Activated T-helper 2 cell treated with anti-CD3 and anti-CD28 coated beads, Interferon-gamma antibody, Interleukin-2, Interleukin-4, amounts not matched to agents 10 μg/mL and 5 μg/mL and 100 μg/mL, durations not matched to agents 14 hours and 24 hours and 36 hours (primary cell): ENCODE data around the gene PITRM1. TPM values are rescaled to one million over a fixed set of nuclear protein-coding genes. Genes with fewer than 3 reads are reported as not detected.
"Not testable (repeated sequence)": the region's sequence is repeated elsewhere in the genome, so short reads cannot be mapped to it uniquely, and the experiment has no call there.

ENCODE experiments used
- DNase-seq: peaks from one replicate; pipeline ENCODE4 v3.0.0; 2021; ENCODE audit warnings: low spot score
- H3K27ac Mint-ChIP-seq: one replicate; pipeline ENCODE4 v1.8.0; 2021; ENCODE audit warnings: mixed read lengths
- H3K27me3 Mint-ChIP-seq: one replicate; pipeline ENCODE4 v1.8.0; 2021; ENCODE audit warnings: low read depth, mixed read lengths
- H3K36me3 Mint-ChIP-seq: one replicate; pipeline ENCODE4 v1.8.0; 2021; ENCODE audit warnings: low read depth, mixed read lengths
- H3K4me1 Mint-ChIP-seq: one replicate; pipeline ENCODE4 v1.8.0; 2021; ENCODE audit warnings: low read depth, mixed read lengths
- H3K4me3 Mint-ChIP-seq: one replicate; pipeline ENCODE4 v1.8.0; 2021; ENCODE audit warnings: low read depth, mild to moderate bottlenecking, moderate library complexity, mixed read lengths
- H3K9me3 Mint-ChIP-seq: one replicate; pipeline ENCODE4 v1.8.0; 2021; ENCODE audit warnings: mixed read lengths
- intact Hi-C: fragments of 100-400 bp; cut with micrococcal nuclease; formaldehyde crosslinking; loops from one replicate; pipeline ENCODE4 v1.15.1; 2023
- total RNA-seq: library from RNA; stranded (reverse); gene quantifications from 2 replicates; pipeline ENCODE4 v1.2.3, GENCODE V29; 2022

Gene PITRM1
- total RNA-seq, 1 donor from 2014 or later = 84.5 TPM

DNA sequence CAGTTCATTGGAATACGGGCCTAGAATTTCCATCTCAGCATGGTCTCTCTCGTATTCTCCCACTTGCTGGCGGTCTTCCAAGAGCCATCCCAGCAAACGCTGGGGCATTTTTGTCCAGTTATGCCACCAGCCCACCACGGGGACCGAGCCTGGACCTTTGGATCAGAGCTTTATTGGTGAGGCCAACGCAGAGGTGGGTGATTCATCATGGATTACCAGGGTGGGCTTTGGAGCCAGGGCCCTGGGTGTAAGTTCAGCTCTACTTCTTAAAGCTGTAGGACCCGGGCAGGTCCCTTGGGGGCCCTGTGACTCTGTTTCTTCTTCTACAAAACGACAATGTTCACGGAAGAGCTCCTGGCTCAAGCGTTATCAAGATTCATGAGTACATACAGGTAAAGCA is 22.7 kb upstream of the PITRM1 start:
- Mint-ChIP-seq H3K4me3 (no peak overlapping the region), H3K36me3 (no peaks in the 10 kb centered on the region), H3K27me3 (peaks cover 77% of the 10 kb centered on the region), H3K27ac (no peak overlapping the region), H3K9me3 (no peaks in the 10 kb centered on the region), H3K4me1 (peaks cover 18% of the 10 kb centered on the region)
- DNase-seq = no peak
- intact Hi-C loops = loop anchor here (5.0 kb wide), 3 partner anchors 272 to 1572 kb away; no protein-coding TSS in a partner anchor

DNA sequence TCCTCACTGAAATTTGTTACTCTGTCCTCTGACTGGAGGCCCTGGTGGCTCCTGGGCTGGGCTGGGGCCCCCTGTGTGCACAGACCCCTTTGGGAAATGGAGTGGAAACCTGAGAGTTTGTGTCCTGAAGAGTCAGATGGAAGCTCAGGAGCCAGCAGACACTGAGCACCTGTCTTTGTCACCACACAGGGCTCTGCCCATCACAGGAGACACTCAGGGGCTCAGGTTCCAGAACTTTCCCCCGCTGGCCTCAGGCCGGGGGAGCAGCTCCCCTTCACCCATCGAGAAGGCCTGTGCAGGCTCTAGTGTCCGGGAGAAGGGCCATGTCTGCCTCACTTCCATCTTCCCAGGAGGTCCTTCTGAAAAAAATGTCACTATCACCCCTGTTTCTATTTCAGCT is 22.3 kb upstream of the PITRM1 start:
- intact Hi-C loops = loop anchor here (5.0 kb wide), 3 partner anchors 272 to 1572 kb away; no protein-coding TSS in a partner anchor
- Mint-ChIP-seq H3K9me3 (no peaks in the 10 kb centered on the region), H3K4me1 (peaks cover 18% of the 10 kb centered on the region), H3K36me3 (no peaks in the 10 kb centered on the region), H3K4me3 (no peak overlapping the region), H3K27me3 (peaks cover 77% of the 10 kb centered on the region), H3K27ac (no peak overlapping the region)
- DNase-seq = no peak

- no peak overlapping the region for H3K27ac Mint-ChIP-seq
- intact Hi-C loops = no loop called here
- H3K4me1 Mint-ChIP-seq = peaks cover 18% of the 10 kb centered on the region
- DNase-seq = no peak
- no peaks in the 10 kb centered on the region for H3K9me3 Mint-ChIP-seq
- H3K36me3 Mint-ChIP-seq = no peaks in the 10 kb centered on the region
- H3K27me3 Mint-ChIP-seq = peaks cover 76% of the 10 kb centered on the region
- no peak overlapping the region for H3K4me3 Mint-ChIP-seq
Observed at GRCh38 chr10:3193751-3194150, 21.2 kb upstream of the PITRM1 start.

DNA sequence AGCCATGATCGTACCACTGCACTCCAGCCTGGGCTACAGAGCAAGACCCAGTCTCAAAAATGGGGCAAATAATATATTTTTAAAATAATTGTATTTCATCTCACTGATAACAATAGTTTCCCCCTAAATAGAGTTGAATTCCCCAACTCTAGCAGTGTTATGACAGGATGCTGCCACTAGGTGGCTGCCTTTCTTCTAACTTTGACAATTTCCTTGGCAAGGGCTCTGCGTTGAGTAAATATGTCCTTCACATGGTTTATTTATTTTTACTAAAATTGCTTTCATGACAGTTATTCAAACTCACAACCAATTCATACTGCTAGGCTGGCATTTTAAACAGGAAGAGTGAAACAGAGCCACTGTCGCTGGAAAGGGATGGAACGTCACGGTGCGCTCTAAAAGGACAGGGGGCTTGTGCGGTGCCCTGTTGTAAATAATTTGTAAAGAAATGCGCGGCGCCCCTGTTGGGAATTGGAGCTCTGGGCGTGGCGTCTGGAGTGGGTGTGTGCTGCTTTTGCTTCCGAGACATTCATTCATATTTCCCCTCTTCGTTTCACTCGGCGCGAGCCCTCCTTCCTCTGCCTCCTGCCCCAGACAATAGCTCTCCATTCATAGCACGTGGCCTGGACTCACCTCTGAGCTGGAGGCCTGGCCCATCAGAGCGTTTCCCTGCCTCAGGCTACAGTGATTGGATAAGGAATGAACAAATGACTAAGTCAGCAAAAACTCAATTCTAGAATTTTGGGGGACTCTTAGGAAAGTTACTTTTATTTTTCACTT is 20.5 kb upstream of the PITRM1 start:
- intact Hi-C loops = no loop called here
- no peak for DNase-seq
- H3K36me3 Mint-ChIP-seq = no peaks in the 10 kb centered on the region
- no peak overlapping the region for H3K4me3 Mint-ChIP-seq
- H3K9me3 Mint-ChIP-seq = no peaks in the 10 kb centered on the region
- peaks cover 76% of the 10 kb centered on the region for H3K27me3 Mint-ChIP-seq
- no peak overlapping the region for H3K27ac Mint-ChIP-seq
- H3K4me1 Mint-ChIP-seq = peaks cover 11% of the 10 kb centered on the region

GRCh38 chr10:3190817-3191216 is 18.2 kb upstream of the PITRM1 start:
- Mint-ChIP-seq H3K4me1 (peaks cover 9% of the 10 kb centered on the region), H3K27me3 (peaks cover 79% of the 10 kb centered on the region), H3K4me3 (no peak overlapping the region), H3K9me3 (no peaks in the 10 kb centered on the region), H3K36me3 (no peaks in the 10 kb centered on the region), H3K27ac (no peak overlapping the region)
- no peak for DNase-seq
- intact Hi-C loops = no loop called here

GRCh38 chr10:3187229-3187628 is 14.6 kb upstream of the PITRM1 start:
- DNase-seq, H3K4me3 Mint-ChIP-seq, intact Hi-C loops, H3K9me3 Mint-ChIP-seq, H3K27ac Mint-ChIP-seq, H3K36me3 Mint-ChIP-seq, H3K4me1 Mint-ChIP-seq: not testable (repeated sequence)
- peaks cover 71% of the 10 kb centered on the region for H3K27me3 Mint-ChIP-seq

- no peaks in the 10 kb centered on the region for H3K9me3 Mint-ChIP-seq
- intact Hi-C loops = no loop called here
- DNase-seq = peak; percentile 47
- no peak overlapping the region for H3K27ac Mint-ChIP-seq
- peaks cover 72% of the 10 kb centered on the region for H3K27me3 Mint-ChIP-seq
- peaks cover 9% of the 10 kb centered on the region for H3K4me1 Mint-ChIP-seq
- no peak overlapping the region for H3K4me3 Mint-ChIP-seq
- H3K36me3 Mint-ChIP-seq = no peaks in the 10 kb centered on the region
Observed at GRCh38 chr10:3186368-3186767, 13.8 kb upstream of the PITRM1 start.

DNA sequence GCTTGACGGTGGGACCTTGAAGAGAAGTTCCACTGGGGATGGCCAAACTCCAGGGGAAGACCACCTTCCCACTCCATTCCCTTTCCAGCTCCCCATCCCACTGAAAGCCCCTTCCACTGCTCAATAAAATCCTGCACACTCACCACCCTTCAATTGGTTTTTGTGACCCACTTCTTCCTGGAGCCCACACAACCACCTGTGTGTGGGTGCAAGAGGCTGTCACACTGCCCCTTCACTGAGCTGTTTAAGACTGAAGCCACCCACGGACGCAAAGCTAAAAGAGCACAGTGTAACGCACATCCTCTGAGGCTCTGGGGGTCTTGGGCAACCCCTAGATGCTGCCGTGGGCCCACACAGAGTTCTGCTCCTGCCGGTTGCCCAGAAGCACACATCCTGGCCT is 12.8 kb upstream of the PITRM1 start:
- H3K4me3 Mint-ChIP-seq = no peak overlapping the region
- H3K4me1 Mint-ChIP-seq = peaks cover 9% of the 10 kb centered on the region
- intact Hi-C loops = no loop called here
- H3K27me3 Mint-ChIP-seq = peaks cover 72% of the 10 kb centered on the region
- no peak for DNase-seq
- H3K9me3 Mint-ChIP-seq = no peaks in the 10 kb centered on the region
- H3K36me3 Mint-ChIP-seq = no peaks in the 10 kb centered on the region
- H3K27ac Mint-ChIP-seq = no peak overlapping the region

- Mint-ChIP-seq H3K36me3 (no peaks in the 10 kb centered on the region), H3K4me3 (no peak overlapping the region), H3K4me1 (peaks cover 4% of the 10 kb centered on the region), H3K27ac (no peak overlapping the region), H3K27me3 (peaks cover 76% of the 10 kb centered on the region), H3K9me3 (no peaks in the 10 kb centered on the region)
- no peak for DNase-seq
- intact Hi-C loops = no loop called here
Observed at GRCh38 chr10:3180355-3181025, 7.9 kb upstream of the PITRM1 start.

DNA sequence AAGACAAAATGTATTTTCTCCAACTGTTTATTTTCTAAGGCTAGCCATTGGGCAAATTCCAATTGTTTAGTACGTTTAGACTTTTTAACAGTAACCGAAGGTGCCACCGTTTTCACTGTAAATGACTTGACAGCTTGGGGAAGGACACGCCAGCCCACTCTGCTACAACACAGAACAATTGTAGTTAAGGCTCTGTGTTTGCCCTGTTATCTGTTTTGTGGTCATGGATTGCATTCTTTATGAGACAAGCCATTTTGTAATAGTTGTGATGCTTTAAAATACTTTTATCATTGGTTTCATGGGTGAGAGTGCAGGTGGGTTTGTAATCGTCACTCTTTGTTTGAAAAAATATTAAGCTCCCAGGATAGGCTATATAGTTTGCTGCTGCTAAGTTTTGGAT is 6.6 kb upstream of the PITRM1 start:
- Mint-ChIP-seq H3K4me3 (no peak overlapping the region), H3K9me3 (no peaks in the 10 kb centered on the region), H3K27ac (no peak overlapping the region), H3K36me3 (no peaks in the 10 kb centered on the region), H3K27me3 (peaks cover 77% of the 10 kb centered on the region), H3K4me1 (no peaks in the 10 kb centered on the region)
- intact Hi-C loops = no loop called here
- no peak for DNase-seq

- Mint-ChIP-seq H3K4me3 (no peak overlapping the region), H3K9me3 (no peaks in the 10 kb centered on the region), H3K27ac (no peak overlapping the region), H3K4me1 (peaks cover 1% of the 10 kb centered on the region), H3K36me3 (no peaks in the 10 kb centered on the region), H3K27me3 (peaks cover 69% of the 10 kb centered on the region)
- no peak for DNase-seq
- intact Hi-C loops = no loop called here
Observed at GRCh38 chr10:3178042-3178441, 5.5 kb upstream of the PITRM1 start.

DNA sequence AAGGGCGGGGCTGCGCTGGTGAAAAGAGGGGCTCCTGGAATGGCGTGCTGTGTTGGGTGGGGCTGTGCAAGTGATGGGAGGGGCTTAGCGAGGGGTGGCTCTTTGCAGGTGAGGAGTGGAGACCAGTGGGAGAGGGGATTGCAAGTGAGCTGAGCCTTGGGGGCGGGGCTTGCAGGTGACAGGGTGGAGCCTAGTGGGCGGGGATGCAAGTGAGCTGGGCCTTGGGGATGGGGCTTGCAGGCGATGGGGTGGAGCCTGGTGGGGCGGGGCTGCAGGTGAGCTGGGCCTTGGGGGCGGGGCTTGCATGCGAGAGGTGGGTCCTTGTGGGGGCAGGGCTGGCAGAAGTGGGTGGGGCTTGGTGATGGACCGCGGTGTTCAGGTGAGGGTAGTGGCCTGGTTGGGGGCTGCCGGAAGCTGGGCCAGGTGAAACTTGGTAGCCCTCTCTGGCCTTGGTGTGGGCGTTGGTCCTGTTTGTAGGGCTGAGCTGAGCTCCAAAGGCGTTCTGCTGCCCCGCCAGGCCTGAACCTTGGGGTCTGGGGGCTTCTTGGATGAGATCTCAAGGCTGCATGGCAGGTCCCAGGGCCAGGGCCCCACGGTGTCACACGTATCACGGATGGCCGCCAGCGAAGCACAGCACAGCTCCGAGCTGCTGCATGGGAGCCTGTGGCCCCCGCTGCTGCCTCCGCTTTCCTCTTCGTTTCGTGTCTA is 743 bp upstream of the PITRM1 start:
- peak overlapping the region; percentile 75 for H3K4me3 Mint-ChIP-seq
- peaks cover 35% of the 10 kb centered on the region for H3K27me3 Mint-ChIP-seq
- H3K27ac Mint-ChIP-seq = peak overlapping the region; percentile 58
- intact Hi-C loops = loop anchor here (2.0 kb wide), 1 partner anchor 107 kb away; the partner anchor contains the start of gene PFKP
- H3K9me3 Mint-ChIP-seq = no peaks in the 10 kb centered on the region
- peaks cover 24% of the 10 kb centered on the region for H3K36me3 Mint-ChIP-seq
- H3K4me1 Mint-ChIP-seq = peaks cover 7% of the 10 kb centered on the region
- no peak for DNase-seq

DNA sequence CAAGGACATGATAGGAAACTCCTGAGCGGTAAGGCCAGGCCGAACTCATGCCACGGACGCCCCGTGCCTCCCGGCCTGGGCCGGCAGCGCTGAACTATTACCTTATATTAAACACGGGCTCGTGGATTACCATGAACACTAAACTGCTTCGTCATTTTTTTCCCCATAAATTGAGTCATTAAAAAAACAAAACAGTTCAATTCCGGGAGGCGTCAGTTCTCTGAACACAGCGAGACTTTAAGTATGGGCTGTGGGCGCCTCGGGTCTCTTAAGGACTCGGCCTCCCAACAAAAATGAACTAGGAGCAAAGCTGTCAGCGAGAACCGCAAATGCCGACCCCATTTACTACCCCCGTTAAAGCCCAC is 519 bp downstream of the PITRM1 start:
- peak overlapping the region; percentile 90 for H3K4me3 Mint-ChIP-seq
- peaks cover 25% of the 10 kb centered on the region for H3K27me3 Mint-ChIP-seq
- peak overlapping the region; percentile 86 for H3K27ac Mint-ChIP-seq
- H3K9me3 Mint-ChIP-seq = no peaks in the 10 kb centered on the region
- intact Hi-C loops = loop anchor here (2.0 kb wide), 1 partner anchor 105 kb away; the partner anchor contains the start of gene PFKP
- DNase-seq = no peak
- peaks cover 28% of the 10 kb centered on the region for H3K36me3 Mint-ChIP-seq
- peaks cover 7% of the 10 kb centered on the region for H3K4me1 Mint-ChIP-seq
